HG02840 (cell line): Measurements from ENCODE around the gene RFNG.

Source experiments
- ATAC-seq: cut with Tn5 transposase; IDR thresholded peaks from one replicate; pipeline ENCODE4 v1.9.1; 2021; ENCODE audit warnings: mild to moderate bottlenecking, moderate library complexity, moderate number of reproducible peaks; ENCODE audit not compliant: unreplicated experiment, low FRiP score

Gene RFNG

GRCh38 chr17:82059272-82060000, 7.8 kb upstream of the RFNG start:
- no peak for ATAC-seq

- ATAC-seq: no peak
Measured at GRCh38 chr17:82058855-82059249, 7.2 kb upstream of the RFNG start.

- ATAC-seq: no peak
Measured at GRCh38 chr17:82058230-82058854, 6.7 kb upstream of the RFNG start.

GRCh38 chr17:82056729-82057621, 5.4 kb upstream of the RFNG start:
- no peak for ATAC-seq

- ATAC-seq: no peak
Measured at GRCh38 chr17:82055965-82056728, 4.5 kb upstream of the RFNG start.

- ATAC-seq: no peak
Measured at GRCh38 chr17:82055023-82055964, 3.7 kb upstream of the RFNG start.

GRCh38 chr17:82054351-82055022, 2.9 kb upstream of the RFNG start:
- ATAC-seq: no peak

- ATAC-seq: no peak
Measured at GRCh38 chr17:82053556-82054263, 2.1 kb upstream of the RFNG start.

- ATAC-seq: no peak
Measured at GRCh38 chr17:82053130-82053529, 1.5 kb upstream of the RFNG start.

- ATAC-seq: no peak
Measured at GRCh38 chr17:82052638-82053059, 1.0 kb upstream of the RFNG start.

- ATAC-seq: no peak
Measured at GRCh38 chr17:82050761-82051641, 610 bp downstream of the RFNG start.

GRCh38 chr17:82050152-82050760, 1.4 kb downstream of the RFNG start:
- no peak for ATAC-seq

- no peak for ATAC-seq
Measured at GRCh38 chr17:82049521-82049971, 2.1 kb downstream of the RFNG start.

- no peak for ATAC-seq
Measured at GRCh38 chr17:82049106-82049505, 2.5 kb downstream of the RFNG start.

- no peak for ATAC-seq
Measured at GRCh38 chr17:82048571-82048971, 3.0 kb downstream of the RFNG start.

GRCh38 chr17:82047914-82048570, 3.6 kb downstream of the RFNG start:
- ATAC-seq: no peak
